OCI-LY3 (cell line): ENCODE data around the gene OPTC.

Experiments
- EZH2phosphoT487 ChIP-seq: fragments of 200-600 bp; shearing (Covaris generic); IDR thresholded peaks from 2 replicates; pipeline ENCODE4 v1.6.1; 2018; ENCODE audit warnings: antibody characterized with exemption, mixed run types, low read depth
- TF ChIP-seq, protein P1 (sequence below): fragments of 200-600, 300-600 bp; sonication (generic); IDR thresholded peaks from 2 replicates; pipeline ENCODE4 v1.5.1; 2014; ENCODE audit warnings: antibody characterized with exemption, low read length, low read depth

- TF ChIP-seq, protein P1, sequence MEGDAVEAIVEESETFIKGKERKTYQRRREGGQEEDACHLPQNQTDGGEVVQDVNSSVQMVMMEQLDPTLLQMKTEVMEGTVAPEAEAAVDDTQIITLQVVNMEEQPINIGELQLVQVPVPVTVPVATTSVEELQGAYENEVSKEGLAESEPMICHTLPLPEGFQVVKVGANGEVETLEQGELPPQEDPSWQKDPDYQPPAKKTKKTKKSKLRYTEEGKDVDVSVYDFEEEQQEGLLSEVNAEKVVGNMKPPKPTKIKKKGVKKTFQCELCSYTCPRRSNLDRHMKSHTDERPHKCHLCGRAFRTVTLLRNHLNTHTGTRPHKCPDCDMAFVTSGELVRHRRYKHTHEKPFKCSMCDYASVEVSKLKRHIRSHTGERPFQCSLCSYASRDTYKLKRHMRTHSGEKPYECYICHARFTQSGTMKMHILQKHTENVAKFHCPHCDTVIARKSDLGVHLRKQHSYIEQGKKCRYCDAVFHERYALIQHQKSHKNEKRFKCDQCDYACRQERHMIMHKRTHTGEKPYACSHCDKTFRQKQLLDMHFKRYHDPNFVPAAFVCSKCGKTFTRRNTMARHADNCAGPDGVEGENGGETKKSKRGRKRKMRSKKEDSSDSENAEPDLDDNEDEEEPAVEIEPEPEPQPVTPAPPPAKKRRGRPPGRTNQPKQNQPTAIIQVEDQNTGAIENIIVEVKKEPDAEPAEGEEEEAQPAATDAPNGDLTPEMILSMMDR, result no peak
- no peak for TF ChIP-seq EZH2phosphoT487
Measured at GRCh38 chr1:203505526-203506204, 11.7 kb downstream of the OPTC start.
